Common myeloid progenitor, CD34-positive (primary cell): ENCODE results near the gene HYCC2. TPM values are rescaled to one million over a fixed set of nuclear protein-coding genes. Genes with fewer than 3 reads are reported as not detected.
"Not testable (repeated sequence)": the region's sequence is repeated elsewhere in the genome, so short reads cannot be mapped to it uniquely, and the experiment has no call there.

Experiments used
- CTCF ChIA-PET: fragments of 350-600 bp; sonication (Branson Sonifier 250); formaldehyde crosslinking; loops from one replicate; lab custom pipeline; 2021; ENCODE audit warnings: antibody characterized with exemption; lab: Charles Lee
- POLR2A ChIA-PET: fragments of 350-600 bp; sonication (Branson Sonifier 250); formaldehyde crosslinking; loops from one replicate; lab custom pipeline; 2021; ENCODE audit warnings: antibody characterized with exemption; lab: Charles Lee
- DNase-seq, 3 donors: peaks; one replicate each; pipeline versions ENCODE4 v3.0.0 to v3.0.0-alpha.2; 2013
- H3K27ac ChIP-seq, 2 experiments: 1 replicate in 1 of 2; 2 replicates in 1 of 2; pipeline ENCODE4 v1.7.0; 2013; ENCODE audit warnings: inconsistent platforms in 2 of 2, low read length in 2 of 2, mild to moderate bottlenecking in 2 of 2, low read depth in 1 of 2, moderate library complexity in 1 of 2; ENCODE audit not compliant: severe bottlenecking in 2 of 2, insufficient read depth in 1 of 2, poor library complexity in 1 of 2
- H3K27me3 ChIP-seq, 5 experiments: replicated peaks in 2 of 5; 1 replicate in 3 of 5; 2 replicates in 2 of 5; pipeline versions ENCODE4 v1.6.1 to v1.7.0; 2013; ENCODE audit warnings: low read length in 4 of 5, mild to moderate bottlenecking in 2 of 5, moderate library complexity in 2 of 5, inconsistent platforms in 1 of 5; ENCODE audit not compliant: insufficient read depth in 5 of 5, control insufficient read depth in 4 of 5
- H3K36me3 ChIP-seq, 4 experiments: 1 replicate in 2 of 4; 2 replicates in 2 of 4; pipeline versions ENCODE4 v1.6.1 to v1.7.0; 2013; ENCODE audit warnings: low read length in 3 of 4, control low read depth in 1 of 4, mild to moderate bottlenecking in 1 of 4; ENCODE audit not compliant: control insufficient read depth in 4 of 4, insufficient read depth in 4 of 4
- H3K4me1 ChIP-seq, 4 experiments: 1 replicate in 3 of 4; 2 replicates in 1 of 4; pipeline versions ENCODE4 v1.6.1 to v1.7.1; 2013; ENCODE audit warnings: low read length in 3 of 4, mild to moderate bottlenecking in 3 of 4, control low read depth in 1 of 4, inconsistent platforms in 1 of 4, moderate library complexity in 1 of 4; ENCODE audit not compliant: control insufficient read depth in 4 of 4, insufficient read depth in 4 of 4; ENCODE audit errors: control extremely low read depth in 1 of 4
- H3K4me3 ChIP-seq, 7 experiments: 1 replicate in 4 of 7; 2 replicates in 3 of 7; pipeline versions ENCODE4 v1.5.1 to v1.7.0; 2013; ENCODE audit warnings: mild to moderate bottlenecking in 7 of 7, low read length in 6 of 7, moderate library complexity in 6 of 7, inconsistent platforms in 2 of 7, low read depth in 2 of 7, control low read depth in 1 of 7; ENCODE audit not compliant: insufficient read depth in 4 of 7, control insufficient read depth in 1 of 7; ENCODE audit errors: extremely low read depth in 1 of 7
- H3K9me3 ChIP-seq, 5 experiments: 1 replicate in 4 of 5; 2 replicates in 1 of 5; pipeline versions ENCODE4 v1.6.1 to v1.7.1; 2013; ENCODE audit warnings: low read length in 4 of 5, mild to moderate bottlenecking in 2 of 5, inconsistent platforms in 1 of 5, low read depth in 1 of 5, moderate library complexity in 1 of 5; ENCODE audit not compliant: control insufficient read depth in 4 of 5, insufficient read depth in 2 of 5; ENCODE audit errors: control extremely low read depth in 1 of 5
- WGBS: methylation state at CpG from one replicate; pipeline ENCODE4 v1.1.5; 2013; ENCODE audit not compliant: insufficient coverage; 5-methylcytosine and 5-hydroxymethylcytosine counted together
- polyA plus RNA-seq: library from polyadenylated mRNA; unstranded; fragments of 120-200 nt; gene quantifications from one replicate; pipeline ENCODE4 v1.2.1, GENCODE V29; 2013

The HYCC2 gene
- 14.0 TPM for polyA plus RNA-seq

GRCh38 chr2:201071479-201072200, at the start of gene HYCC2, which contains the start of gene NDUFB3:
Gene HYCC2 (minus strand): TSS chr2:201071671. CDS start chr2:201024009, 47,662 bp downstream.
Gene NDUFB3 (plus strand): TSS chr2:201072001. CDS start chr2:201078883, 6,882 bp downstream.
- no peaks in the 10 kb centered on the region for H3K9me3 ChIP-seq
- peak; percentile 97 to 98 (median 98) for DNase-seq
- H3K4me3 ChIP-seq = peak within 1 kb of the TSS; percentile 87 to 100 (median 98)
- under 1% methylated on average over 28 of the region's 34 CpGs for WGBS
- CTCF ChIA-PET = interaction anchor here (0.8 to 2.8 kb wide), 11 partner anchors 13 to 182 kb away, joined by 3 to 15 read pairs (median 4); partner anchors contain the start of genes CFLAR and ORC2
- peaks cover 0 to 3% (median 0%) of the 10 kb centered on the region in 4 experiments for H3K36me3 ChIP-seq
- POLR2A ChIA-PET = no interaction called here
- peak within 1 kb of the TSS; percentile 97 for H3K27ac ChIP-seq
- H3K27me3 ChIP-seq = no peaks in the 10 kb centered on the region
- H3K4me1 ChIP-seq = peaks cover 16 to 42% (median 30%) of the 10 kb centered on the region in 4 experiments

DNA sequence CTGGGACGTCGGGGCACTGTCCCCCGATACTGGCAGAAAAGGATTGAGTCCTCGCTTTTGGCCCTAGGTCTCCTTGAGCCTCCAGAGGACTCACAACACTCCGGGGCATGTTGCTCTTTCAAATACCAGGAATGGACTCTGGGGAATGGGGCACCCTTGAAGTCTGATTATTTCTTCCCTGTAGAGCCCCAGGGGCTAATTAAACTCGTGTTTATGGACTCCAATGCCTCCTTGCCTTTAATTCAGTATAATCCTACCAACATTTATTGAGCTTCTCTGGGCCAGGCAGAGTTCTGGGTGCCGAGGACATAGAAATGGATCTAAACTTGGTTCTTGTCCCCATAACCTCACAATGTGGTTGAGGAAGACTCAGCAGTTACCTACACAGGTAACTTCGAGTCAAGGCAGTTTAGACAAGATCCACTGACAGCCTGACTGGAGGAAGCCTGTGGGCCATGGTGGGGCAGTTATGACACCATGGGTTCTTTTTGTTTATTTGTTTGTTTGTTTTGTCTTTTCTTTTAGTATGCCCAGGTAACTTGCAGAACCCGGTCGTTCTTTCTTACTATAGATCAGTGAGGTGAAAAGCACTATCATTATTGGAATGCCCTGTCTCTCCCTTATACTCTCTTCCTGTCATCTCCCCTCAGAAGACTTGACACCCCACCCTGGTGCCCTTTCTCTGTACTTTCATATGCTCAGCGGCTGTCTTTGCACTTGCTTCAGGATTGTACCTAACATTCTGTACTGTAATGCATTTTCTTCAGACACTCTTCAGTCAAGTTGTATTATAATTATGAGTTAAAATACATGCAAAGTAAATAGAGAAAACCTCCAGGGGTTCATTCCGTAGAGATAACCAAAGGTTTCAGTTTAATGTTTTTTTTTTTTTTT, 47.7 kb upstream of the HYCC2 start:
- ChIA-PET CTCF (interaction anchor here (1.0 to 8.1 kb wide), 12 partner anchors 12 to 114 kb away, joined by 3 to 107 read pairs (median 8); no protein-coding TSS in a partner anchor), POLR2A (interaction anchor here (3.6 kb wide), 1 partner anchor 39 kb away, joined by 27 read pairs; no protein-coding TSS in a partner anchor)
- Histone ChIP-seq H3K36me3 (peaks cover 0 to 30% (median 7%) of the 10 kb centered on the region in 4 experiments), H3K4me1 (peaks cover 40 to 77% (median 69%) of the 10 kb centered on the region in 4 experiments), H3K4me3 (peak overlapping the region; percentile 88 to 100 (median 95)), H3K27me3 (no peaks in the 10 kb centered on the region), H3K27ac (peak overlapping the region; percentile 93 to 97), H3K9me3 (no peaks in the 10 kb centered on the region)
- DNase-seq = peak in 2 of 3 donors; percentile 70 to 79
- 0% methylated on average over 8 of the region's 12 CpGs for WGBS

GRCh38 chr2:201118121-201118960, 46.9 kb upstream of the HYCC2 start:
- peaks cover 33 to 69% (median 62%) of the 10 kb centered on the region in 4 experiments for H3K4me1 ChIP-seq
- POLR2A ChIA-PET = interaction anchor here (0.7 to 3.6 kb wide), 4 partner anchors 40 to 228 kb away, joined by 3 to 27 read pairs (median 4); no protein-coding TSS in a partner anchor

DNA sequence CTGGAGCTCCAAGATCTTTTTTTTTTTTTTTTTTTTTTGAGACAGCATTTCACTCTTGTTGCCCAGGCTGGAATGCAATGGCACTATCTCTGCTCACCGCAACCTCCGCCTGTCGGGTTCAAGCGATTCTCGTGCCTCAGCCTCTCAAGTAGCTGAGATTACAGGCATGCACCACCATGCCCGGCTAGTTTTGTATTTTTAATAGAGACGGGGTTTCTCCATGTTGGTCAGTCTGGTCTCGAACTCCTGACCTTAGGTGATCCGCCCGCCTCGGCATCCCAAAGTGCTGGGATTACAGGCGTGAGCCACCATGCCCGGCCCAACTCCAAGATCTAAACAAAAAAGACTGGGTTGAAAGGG, 46.2 kb upstream of the HYCC2 start:
- Histone ChIP-seq H3K27ac (peak overlapping the region; percentile 93 to 97), H3K36me3 (peaks cover 0 to 17% (median 2%) of the 10 kb centered on the region in 4 experiments), H3K4me3 (peak overlapping the region in 6 of 7 experiments; percentile 91 to 100 (median 97)), H3K4me1 (peaks cover 27 to 63% (median 57%) of the 10 kb centered on the region in 4 experiments)
- DNase-seq, H3K9me3 ChIP-seq, H3K27me3 ChIP-seq: not testable (repeated sequence)
- ChIA-PET CTCF (interaction anchor here (0.6 to 8.1 kb wide), 27 partner anchors 8 to 626 kb away, joined by 3 to 107 read pairs (median 4); partner anchors contain the start of genes CASP8 and ORC2), POLR2A (interaction anchor here (0.7 to 3.6 kb wide), 5 partner anchors 36 to 228 kb away, joined by 3 to 27 read pairs (median 3); no protein-coding TSS in a partner anchor)
- WGBS = 33% methylated on average over 11 of the region's 13 CpGs

More at GRCh38 chr2:201118121-201118960, 46.9 kb upstream of the HYCC2 start:
- peak; percentile 94 to 95 (median 94) for DNase-seq
- CTCF ChIA-PET = interaction anchor here (0.6 to 8.1 kb wide), 29 partner anchors 8 to 625 kb away, joined by 3 to 107 read pairs (median 4); partner anchors contain the start of genes CASP8 and ORC2
- Histone ChIP-seq H3K4me3 (peak overlapping the region; percentile 88 to 100 (median 95)), H3K27ac (peak overlapping the region; percentile 93 to 97), H3K36me3 (peaks cover 0 to 22% (median 3%) of the 10 kb centered on the region in 4 experiments), H3K27me3 (no peaks in the 10 kb centered on the region), H3K9me3 (no peaks in the 10 kb centered on the region)
- WGBS = 0% methylated on average over 47 of the region's 48 CpGs

- Histone ChIP-seq H3K27me3 (no peaks in the 10 kb centered on the region), H3K4me3 (peak overlapping the region; percentile 84 to 100 (median 95)), H3K9me3 (no peaks in the 10 kb centered on the region), H3K27ac (peak overlapping the region; percentile 93 to 97), H3K4me1 (peaks cover 22 to 57% (median 51%) of the 10 kb centered on the region in 4 experiments), H3K36me3 (peaks cover 0 to 11% (median 0%) of the 10 kb centered on the region in 4 experiments)
- POLR2A ChIA-PET = interaction anchor here (1.1 to 3.6 kb wide), 7 partner anchors 16 to 227 kb away, joined by 3 to 27 read pairs (median 4); no protein-coding TSS in a partner anchor
- CTCF ChIA-PET = interaction anchor here (0.6 to 8.1 kb wide), 28 partner anchors 8 to 627 kb away, joined by 3 to 107 read pairs (median 4); partner anchors contain the start of genes CASP8 and ORC2
- 0% methylated on average over 18 of the region's 22 CpGs for WGBS
- DNase-seq = peak; percentile 92 to 97 (median 95)
Observed at GRCh38 chr2:201116959-201117734, 45.7 kb upstream of the HYCC2 start.
